Stimulated activated CD4-positive, alpha-beta T cell treated with anti-CD3 and anti-CD28 coated beads, Interleukin-12 subunit alpha, Interleukin-12 subunit beta, amount 100 ng/mL, for 48 hours (primary cell): ENCODE results near the gene CNST.
A peak's percentile ranks its signal among the peaks of the same experiment; 100 is the strongest.
"Not testable (repeated sequence)": the region's sequence is repeated elsewhere in the genome, so short reads cannot be mapped to it uniquely, and the experiment has no call there.

ENCODE experiments used
- DNase-seq, 3 donors: peaks; one replicate each; pipeline ENCODE4 v3.0.0-alpha.2; 2020; ENCODE audit warnings: low read depth in 2 of 3, low spot score in 1 of 3

CNST gene

GRCh38 chr1:246583056-246583440 lies 16.8 kb downstream of the CNST start:
- no peak for DNase-seq

- DNase-seq = no peak
Observed at GRCh38 chr1:246583448-246584185, 17.4 kb downstream of the CNST start.

GRCh38 chr1:246587032-246587431 lies 20.8 kb downstream of the CNST start:
- no peak for DNase-seq

- no peak for DNase-seq
Observed at GRCh38 chr1:246587606-246588005, 21.4 kb downstream of the CNST start.

- no peak for DNase-seq
Observed at GRCh38 chr1:246588159-246588721, 22.0 kb downstream of the CNST start.

- DNase-seq = not testable (repeated sequence)
Observed at GRCh38 chr1:246589919-246590318, 23.7 kb downstream of the CNST start.

GRCh38 chr1:246591047-246591446 lies 24.8 kb downstream of the CNST start:
- no peak for DNase-seq

GRCh38 chr1:246591504-246591903 lies 25.2 kb downstream of the CNST start:
- DNase-seq = peak in 1 of 3 donors; percentile 21

GRCh38 chr1:246591958-246592357 lies 25.7 kb downstream of the CNST start:
- no peak for DNase-seq

- DNase-seq = no peak
Observed at GRCh38 chr1:246592695-246593094, 26.4 kb downstream of the CNST start.

GRCh38 chr1:246595146-246595545 lies 28.9 kb downstream of the CNST start:
- DNase-seq = no peak

- DNase-seq = no peak
Observed at GRCh38 chr1:246597340-246597739, 31.1 kb downstream of the CNST start.

GRCh38 chr1:246597971-246598370 lies 31.7 kb downstream of the CNST start:
- no peak for DNase-seq

GRCh38 chr1:246599315-246599714 lies 33.1 kb downstream of the CNST start:
- no peak for DNase-seq

- DNase-seq = no peak
Observed at GRCh38 chr1:246600579-246600978, 34.3 kb downstream of the CNST start.

- peak in 1 of 3 donors; percentile 8 for DNase-seq
Observed at GRCh38 chr1:246602194-246602593, 35.9 kb downstream of the CNST start.

- DNase-seq = not testable (repeated sequence)
Observed at GRCh38 chr1:246605231-246605630, 39.0 kb downstream of the CNST start.

- DNase-seq = no peak
Observed at GRCh38 chr1:246607462-246607861, 41.2 kb downstream of the CNST start.

GRCh38 chr1:246608616-246609376 lies 42.5 kb downstream of the CNST start:
- DNase-seq = peak; percentile 9 to 21 (median 10)

- DNase-seq = no peak
Observed at GRCh38 chr1:246609632-246610031, 43.4 kb downstream of the CNST start.

GRCh38 chr1:246613096-246613758 lies 47.0 kb downstream of the CNST start:
- DNase-seq = no peak

- no peak for DNase-seq
Observed at GRCh38 chr1:246617156-246617555, 50.9 kb downstream of the CNST start.
